PC-9 (cell line): ENCODE results near the gene C6orf136.

Experiments
- CTCF ChIP-seq: fragments of 200-600 bp; sonication (generic); conservative IDR thresholded peaks from 2 replicates; pipeline ENCODE4 v1.6.1; 2017; ENCODE audit warnings: mixed run types, antibody characterized with exemption, mild to moderate bottlenecking, moderate library complexity
- EZH2 ChIP-seq: fragments of 200-600 bp; sonication (generic); IDR thresholded peaks from 2 replicates; pipeline ENCODE4 v1.8.0; 2017; ENCODE audit warnings: antibody characterized with exemption, low read depth

GRCh38 chr6:30689985-30690384 is 43.1 kb downstream of the C6orf136 start:
- TF ChIP-seq CTCF (no peak), EZH2 (no peak)
